HL-60 (cell line): ENCODE results near the gene AADAT.

ENCODE experiments used
- DNase-seq, 2 experiments: peaks; one replicate each; pipeline ENCODE4 v3.0.0-alpha.2; 2010 to 2020; ENCODE audit warnings: low read depth in 1 of 2, low spot score in 1 of 2
- H3K27ac ChIP-seq: fragments of 250-450 bp; sonication (Bioruptor Pico); replicated peaks from 2 replicates; pipeline ENCODE4 v1.5.1; 2020; ENCODE audit warnings: mild to moderate bottlenecking, moderate library complexity
- H3K27me3 ChIP-seq: fragments of 250-450 bp; sonication (Bioruptor Pico); 2 replicates; pipeline ENCODE4 v1.5.1; 2021; ENCODE audit warnings: mild to moderate bottlenecking, moderate library complexity; ENCODE audit not compliant: insufficient read depth, poor library complexity, severe bottlenecking
- H3K4me3 ChIP-seq: replicated peaks from 2 replicates; pipeline ENCODE4 v1.5.1; 2011; ENCODE audit warnings: mild to moderate bottlenecking, control low read depth, low read length; ENCODE audit not compliant: insufficient read depth
- CTCF ChIP-seq: IDR thresholded peaks from one replicate; pipeline ENCODE4 v1.5.1; 2011; ENCODE audit warnings: low read length, control low read depth, inconsistent platforms; ENCODE audit not compliant: insufficient read depth
- GABPA ChIP-seq: IDR thresholded peaks from 2 replicates; pipeline ENCODE4 v1.6.1; 2012; ENCODE audit warnings: low read depth
- POLR2AphosphoS5 ChIP-seq: IDR thresholded peaks from 2 replicates; pipeline ENCODE4 v1.6.1; 2012; ENCODE audit warnings: low read depth
- REST ChIP-seq: IDR thresholded peaks from 2 replicates; pipeline ENCODE4 v1.6.1; 2012; ENCODE audit warnings: low read depth; ENCODE audit not compliant: insufficient replicate concordance
- SPI1 ChIP-seq: IDR thresholded peaks from 2 replicates; pipeline ENCODE4 v1.6.1; 2012; ENCODE audit warnings: low read depth, mild to moderate bottlenecking, borderline replicate concordance

AADAT gene

GRCh38 chr4:170035231-170035630 lies 54.5 kb downstream of the AADAT start:
- no peak overlapping the region for H3K4me3 ChIP-seq
- no peaks in the 10 kb centered on the region for H3K27me3 ChIP-seq
- DNase-seq, result no peak
- TF ChIP-seq CTCF (no peak), REST (no peak), GABPA (no peak), SPI1 (no peak), POLR2AphosphoS5 (no peak)
- H3K27ac ChIP-seq, result no peak overlapping the region

GRCh38 chr4:170033999-170034398 lies 55.8 kb downstream of the AADAT start:
- TF ChIP-seq CTCF (no peak), REST (no peak), POLR2AphosphoS5 (no peak), SPI1 (no peak), GABPA (no peak)
- Histone ChIP-seq H3K4me3 (no peak overlapping the region), H3K27ac (no peak overlapping the region), H3K27me3 (no peaks in the 10 kb centered on the region)
- DNase-seq, result no peak

GRCh38 chr4:170030121-170030520 lies 59.6 kb downstream of the AADAT start:
- Histone ChIP-seq H3K27ac (no peak overlapping the region), H3K27me3 (peaks cover 13% of the 10 kb centered on the region), H3K4me3 (no peak overlapping the region)
- no peak for DNase-seq
- TF ChIP-seq CTCF, result no peak
- TF ChIP-seq POLR2AphosphoS5, result no peak
- TF ChIP-seq SPI1, result no peak
- TF ChIP-seq REST, result no peak
- no peak for TF ChIP-seq GABPA
